PC-3 (cell line): ENCODE measurements around the gene SLC25A45. TPM values are rescaled to one million over a fixed set of nuclear protein-coding genes. Genes with fewer than 3 reads are reported as not detected.
A peak's percentile ranks its signal among the peaks of the same experiment; 100 is the strongest.

ENCODE experiments used
- ATAC-seq: fragments of 200-7000 bp; cut with Tn5 transposase; 2 replicates; pipeline ENCODE4 v1.9.1; 2020; ENCODE audit warnings: mild to moderate bottlenecking, moderate library complexity
- BruUV-seq: library from RNA; stranded (reverse); fragments of 400-500 nt; replicated peaks from 2 replicates; lab custom pipeline; 2021; lab: Mats Ljungman, UMichigan
- CTCF ChIA-PET: fragments of 300-600 bp; sonication (Branson Sonifier 250); formaldehyde crosslinking; loops from one replicate; lab custom pipeline; 2022; ENCODE audit warnings: antibody characterized with exemption; lab: Charles Lee
- POLR2A ChIA-PET: fragments of 300-600 bp; sonication (Branson Sonifier 250); formaldehyde crosslinking; loops from one replicate; lab custom pipeline; 2022; ENCODE audit warnings: antibody characterized with exemption; ENCODE audit not compliant: unreplicated experiment; lab: Charles Lee
- DNase-seq: peaks from one replicate; pipeline ENCODE4 v3.0.0-alpha.2; 2015
- H2AFZ ChIP-seq: fragments of 300-600 bp; sonication (generic); 2 replicates; pipeline ENCODE4 v1.6.0; 2016; ENCODE audit warnings: antibody characterized with exemption, low read length
- H3F3A ChIP-seq: fragments of 300-600 bp; sonication (generic); one replicate; pipeline ENCODE4 v1.6.0; 2017; ENCODE audit warnings: antibody characterized with exemption, low read length, control low read depth, mild to moderate bottlenecking; ENCODE audit not compliant: unreplicated experiment
- H3K27ac ChIP-seq: fragments of 300-600 bp; sonication (generic); 2 replicates; pipeline ENCODE4 v1.5.1; 2016; ENCODE audit warnings: mild to moderate bottlenecking, low read length
- H3K27me3 ChIP-seq: fragments of 300-600 bp; sonication (generic); 2 replicates; pipeline ENCODE4 v1.6.1; 2016; ENCODE audit warnings: low read length, mixed read lengths
- H3K36me3 ChIP-seq: fragments of 300-600 bp; sonication (generic); 2 replicates; pipeline ENCODE4 v1.6.1; 2016; ENCODE audit warnings: low read depth, mixed run types, low read length, mixed read lengths
- H3K4me1 ChIP-seq: fragments of 300-600 bp; sonication (generic); 2 replicates; pipeline ENCODE4 v1.5.1; 2016; ENCODE audit warnings: low read length; ENCODE audit not compliant: insufficient read depth
- H3K4me2 ChIP-seq: fragments of 300-600 bp; sonication (generic); 2 replicates; pipeline ENCODE4 v1.6.0; 2016; ENCODE audit warnings: low read length
- H3K4me3 ChIP-seq: fragments of 300-600 bp; sonication (generic); 2 replicates; pipeline ENCODE4 v1.5.1; 2016; ENCODE audit warnings: mild to moderate bottlenecking, low read length, mixed read lengths
- H3K79me2 ChIP-seq: fragments of 300-600 bp; sonication (generic); 2 replicates; pipeline ENCODE4 v1.6.1; 2017; ENCODE audit warnings: low read length, mixed read lengths
- H3K9ac ChIP-seq: fragments of 300-600 bp; sonication (generic); 2 replicates; pipeline ENCODE4 v1.6.0; 2016; ENCODE audit warnings: mild to moderate bottlenecking, low read length
- H3K9me2 ChIP-seq: fragments of 300-600 bp; sonication (generic); replicated peaks from 2 replicates; pipeline ENCODE4 v1.6.1; 2016; ENCODE audit warnings: mixed run types, low read length, mixed read lengths
- H3K9me3 ChIP-seq: fragments of 300-600 bp; sonication (generic); 2 replicates; pipeline ENCODE4 v1.6.1; 2016; ENCODE audit warnings: low read length, mixed read lengths
- H4K20me1 ChIP-seq: fragments of 300-600 bp; sonication (generic); 2 replicates; pipeline ENCODE4 v1.6.1; 2016; ENCODE audit warnings: low read length, mixed read lengths
- CTCF ChIP-seq: fragments of 300-600 bp; sonication (generic); conservative IDR thresholded peaks from 2 replicates; pipeline ENCODE4 v1.5.1; 2017; ENCODE audit warnings: antibody characterized with exemption, low read depth, mild to moderate bottlenecking, low read length
- EZH2 ChIP-seq: fragments of 300-600 bp; sonication (generic); IDR thresholded peaks from one replicate; pipeline ENCODE4 v1.6.1; 2017; ENCODE audit warnings: antibody characterized with exemption, mild to moderate bottlenecking, low read length; ENCODE audit not compliant: unreplicated experiment
- EZH2phosphoT487 ChIP-seq: fragments of 300-600 bp; sonication (generic); IDR thresholded peaks from 2 replicates; pipeline ENCODE4 v1.6.1; 2018; ENCODE audit warnings: mild to moderate bottlenecking, antibody characterized with exemption, low read length, borderline replicate concordance
- intact Hi-C: fragments of 100-400 bp; cut with micrococcal nuclease; formaldehyde crosslinking; loops from 2 replicates; pipeline ENCODE4 v1.9.0; 2023
- total RNA-seq: library from RNA; depleted of rRNA; stranded (reverse); fragments of >200 nt; gene quantifications from 2 replicates; pipeline ENCODE4 v1.2.3, GENCODE V29; 2014

Gene SLC25A45
- total RNA-seq, 1 experiment from 2014 or later, result 12.7 TPM

GRCh38 chr11:65375012-65375411 is 7.4 kb downstream of the SLC25A45 start:
- no peak overlapping the region for H3K27ac ChIP-seq
- no peaks in the 10 kb centered on the region for H3K79me2 ChIP-seq
- no TSS peak for BruUV-seq
- no peaks in the 10 kb centered on the region for H3K27me3 ChIP-seq
- TF ChIP-seq EZH2phosphoT487, result no peak
- no peak for TF ChIP-seq EZH2
- TF ChIP-seq CTCF, result no peak
- H2AFZ ChIP-seq, result no peak overlapping the region
- no peak overlapping the region for H3K9ac ChIP-seq
- no peak overlapping the region for H3K4me3 ChIP-seq
- no peak for ATAC-seq
- ChIA-PET POLR2A (no interaction called here), CTCF (no interaction called here)
- no peaks in the 10 kb centered on the region for H3K9me3 ChIP-seq
- no peaks in the 10 kb centered on the region for H4K20me1 ChIP-seq
- no peaks in the 10 kb centered on the region for H3K9me2 ChIP-seq
- no peaks in the 10 kb centered on the region for H3K36me3 ChIP-seq
- H3K4me1 ChIP-seq, result peaks cover 17% of the 10 kb centered on the region
- no peaks in the 10 kb centered on the region for H3F3A ChIP-seq
- DNase-seq, result no peak
- H3K4me2 ChIP-seq, result no peak overlapping the region
- intact Hi-C loops, result no loop called here

- peaks cover 17% of the 10 kb centered on the region for H3K4me1 ChIP-seq
- ChIA-PET POLR2A (no interaction called here), CTCF (no interaction called here)
- H3K27me3 ChIP-seq, result no peaks in the 10 kb centered on the region
- no peak overlapping the region for H3K27ac ChIP-seq
- no peak overlapping the region for H3K9ac ChIP-seq
- no peaks in the 10 kb centered on the region for H3K36me3 ChIP-seq
- BruUV-seq, result no TSS peak
- intact Hi-C loops, result no loop called here
- no peak overlapping the region for H3K4me2 ChIP-seq
- no peaks in the 10 kb centered on the region for H3K9me2 ChIP-seq
- DNase-seq, result no peak
- no peaks in the 10 kb centered on the region for H3K79me2 ChIP-seq
- no peak overlapping the region for H3K4me3 ChIP-seq
- no peak for ATAC-seq
- H4K20me1 ChIP-seq, result no peaks in the 10 kb centered on the region
- H3F3A ChIP-seq, result no peaks in the 10 kb centered on the region
- no peak overlapping the region for H2AFZ ChIP-seq
- no peaks in the 10 kb centered on the region for H3K9me3 ChIP-seq
- TF ChIP-seq EZH2phosphoT487 (no peak), CTCF (no peak), EZH2 (no peak)
Observed at GRCh38 chr11:65373839-65374580, 8.4 kb downstream of the SLC25A45 start.

- H3K4me1 ChIP-seq, result peaks cover 17% of the 10 kb centered on the region
- H3K9ac ChIP-seq, result peak overlapping the region; percentile 80
- POLR2A ChIA-PET, result interaction anchor here (0.5 to 1.2 kb wide), 5 partner anchors 16 to 94 kb away, joined by 3 to 11 read pairs (median 6); partner anchors contain the start of genes FRMD8 and NEAT1
- no peaks in the 10 kb centered on the region for H3F3A ChIP-seq
- ATAC-seq (no peak), DNase-seq (no peak)
- no peak for TF ChIP-seq CTCF
- no peak for TF ChIP-seq EZH2phosphoT487
- no peak for TF ChIP-seq EZH2
- TSS peak; percentile 88 for BruUV-seq
- no peaks in the 10 kb centered on the region for H3K27me3 ChIP-seq
- intact Hi-C loops, result loop anchor here (1.0 kb wide), 1 partner anchor 140 kb away; no protein-coding TSS in a partner anchor
- H3K4me3 ChIP-seq, result no peak overlapping the region
- H3K79me2 ChIP-seq, result no peaks in the 10 kb centered on the region
- H3K27ac ChIP-seq, result peak overlapping the region; percentile 97
- CTCF ChIA-PET, result interaction anchor here (0.5 to 1.2 kb wide), 4 partner anchors 10 to 62 kb away, joined by 3 to 5 read pairs (median 4); no protein-coding TSS in a partner anchor
- no peaks in the 10 kb centered on the region for H3K36me3 ChIP-seq
- no peaks in the 10 kb centered on the region for H4K20me1 ChIP-seq
- H2AFZ ChIP-seq, result no peak overlapping the region
- H3K4me2 ChIP-seq, result peak overlapping the region; percentile 18
- H3K9me2 ChIP-seq, result no peaks in the 10 kb centered on the region
- no peaks in the 10 kb centered on the region for H3K9me3 ChIP-seq
Observed at GRCh38 chr11:65370659-65371049, 11.8 kb downstream of the SLC25A45 start.
